Osteoblast (primary cell): Measurements from ENCODE around the gene EEIG2. TPM values are rescaled to one million over a fixed set of nuclear protein-coding genes. Genes with fewer than 3 reads are reported as not detected.

ENCODE experiments used
- DNase-seq: peaks from one replicate; pipeline ENCODE4 v3.0.0; 2011; ENCODE audit warnings: low spot score, mixed read lengths; ENCODE audit not compliant: insufficient read length; ENCODE audit errors: missing footprints
- H2AFZ ChIP-seq: 2 replicates; pipeline ENCODE4 v1.6.0; 2011; ENCODE audit warnings: mild to moderate bottlenecking, low read length
- H3K27ac ChIP-seq: 2 replicates; pipeline ENCODE4 v1.5.1; 2011; ENCODE audit warnings: mild to moderate bottlenecking, low read depth, low read length, moderate library complexity
- H3K27me3 ChIP-seq: 2 replicates; pipeline ENCODE4 v1.6.0; 2012; ENCODE audit warnings: mild to moderate bottlenecking, control low read depth, inconsistent platforms, low read length, moderate library complexity; ENCODE audit not compliant: insufficient read depth
- H3K36me3 ChIP-seq: 2 replicates; pipeline ENCODE4 v1.5.1; 2011; ENCODE audit warnings: mild to moderate bottlenecking, low read length, control low read depth, moderate library complexity; ENCODE audit not compliant: insufficient read depth
- H3K4me1 ChIP-seq: 2 replicates; pipeline ENCODE4 v1.5.1; 2011; ENCODE audit warnings: mild to moderate bottlenecking, low read length, control low read depth, moderate library complexity; ENCODE audit not compliant: insufficient read depth
- H3K4me2 ChIP-seq: 2 replicates; pipeline ENCODE4 v1.6.0; 2011; ENCODE audit warnings: mild to moderate bottlenecking, low read length; ENCODE audit not compliant: insufficient read depth
- H3K4me3 ChIP-seq: fragments of 200-600 bp; sonication (generic); 3 replicates; pipeline ENCODE4 v1.5.1; 2012; ENCODE audit warnings: mild to moderate bottlenecking, low read length, inconsistent platforms; ENCODE audit not compliant: insufficient read depth
- H3K79me2 ChIP-seq: 2 replicates; pipeline ENCODE4 v1.6.0; 2012; ENCODE audit warnings: mild to moderate bottlenecking, low read length, control low read depth, inconsistent platforms; ENCODE audit not compliant: insufficient read depth
- H3K9me3 ChIP-seq: 2 replicates; pipeline ENCODE4 v1.5.1; 2011; ENCODE audit warnings: low read depth, low read length, control low read depth
- H4K20me1 ChIP-seq: 2 replicates; pipeline ENCODE4 v1.6.0; 2012; ENCODE audit warnings: mild to moderate bottlenecking, low read length, control low read depth; ENCODE audit not compliant: insufficient read depth
- total RNA-seq: library from RNA; depleted of rRNA; stranded (reverse); fragments of >200 nt; gene quantifications from 2 replicates; pipeline ENCODE4 v1.2.3, GENCODE V29; 2012
- TF ChIP-seq, protein P1 (sequence below): IDR thresholded peaks from 2 replicates; pipeline ENCODE4 v1.5.1; 2011; ENCODE audit warnings: mild to moderate bottlenecking, low read depth, low read length, moderate library complexity; ENCODE audit errors: extremely low read depth

Gene EEIG2
- total RNA-seq, 1 donor = 11.2 TPM

GRCh38 chr1:108583757-108584427 is 24.0 kb downstream of the EEIG2 start:
- Histone ChIP-seq H3K27ac (peak overlapping the region; percentile 43), H3K4me1 (peaks cover 22% of the 10 kb centered on the region), H3K4me3 (no peak overlapping the region), H3K79me2 (peaks cover 35% of the 10 kb centered on the region), H3K9me3 (no peaks in the 10 kb centered on the region), H3K27me3 (no peaks in the 10 kb centered on the region), H2AFZ (peak overlapping the region; percentile 49), H3K36me3 (no peaks in the 10 kb centered on the region), H4K20me1 (no peaks in the 10 kb centered on the region), H3K4me2 (peak overlapping the region; percentile 37)
- DNase-seq = no peak
- TF ChIP-seq, protein P1, sequence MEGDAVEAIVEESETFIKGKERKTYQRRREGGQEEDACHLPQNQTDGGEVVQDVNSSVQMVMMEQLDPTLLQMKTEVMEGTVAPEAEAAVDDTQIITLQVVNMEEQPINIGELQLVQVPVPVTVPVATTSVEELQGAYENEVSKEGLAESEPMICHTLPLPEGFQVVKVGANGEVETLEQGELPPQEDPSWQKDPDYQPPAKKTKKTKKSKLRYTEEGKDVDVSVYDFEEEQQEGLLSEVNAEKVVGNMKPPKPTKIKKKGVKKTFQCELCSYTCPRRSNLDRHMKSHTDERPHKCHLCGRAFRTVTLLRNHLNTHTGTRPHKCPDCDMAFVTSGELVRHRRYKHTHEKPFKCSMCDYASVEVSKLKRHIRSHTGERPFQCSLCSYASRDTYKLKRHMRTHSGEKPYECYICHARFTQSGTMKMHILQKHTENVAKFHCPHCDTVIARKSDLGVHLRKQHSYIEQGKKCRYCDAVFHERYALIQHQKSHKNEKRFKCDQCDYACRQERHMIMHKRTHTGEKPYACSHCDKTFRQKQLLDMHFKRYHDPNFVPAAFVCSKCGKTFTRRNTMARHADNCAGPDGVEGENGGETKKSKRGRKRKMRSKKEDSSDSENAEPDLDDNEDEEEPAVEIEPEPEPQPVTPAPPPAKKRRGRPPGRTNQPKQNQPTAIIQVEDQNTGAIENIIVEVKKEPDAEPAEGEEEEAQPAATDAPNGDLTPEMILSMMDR = no peak

DNA sequence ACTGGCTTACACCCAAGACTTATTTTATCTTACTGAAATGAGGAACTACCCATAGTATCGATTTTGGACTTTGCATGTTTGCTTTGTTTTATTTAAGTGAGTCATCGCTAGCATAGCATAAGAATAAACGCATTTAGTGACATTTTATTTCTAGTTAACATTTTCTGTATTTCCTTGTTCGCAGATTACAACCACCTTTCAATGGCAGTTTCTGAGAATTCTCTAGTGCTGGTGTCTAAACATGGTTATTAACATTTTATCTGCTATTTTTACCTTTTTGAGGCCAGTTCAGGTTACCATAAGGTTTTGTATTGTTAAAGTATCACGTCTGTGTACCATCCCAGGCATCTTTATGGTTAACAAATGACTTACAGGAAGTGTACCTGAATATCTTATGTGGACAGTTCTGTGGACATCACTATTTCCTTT is 24.5 kb downstream of the EEIG2 start:
- Histone ChIP-seq H4K20me1 (no peaks in the 10 kb centered on the region), H3K4me2 (peak overlapping the region; percentile 37), H3K9me3 (no peaks in the 10 kb centered on the region), H3K4me3 (no peak overlapping the region), H3K27me3 (no peaks in the 10 kb centered on the region), H3K4me1 (peaks cover 22% of the 10 kb centered on the region), H2AFZ (peak overlapping the region; percentile 43), H3K36me3 (no peaks in the 10 kb centered on the region), H3K27ac (peak overlapping the region; percentile 16), H3K79me2 (peaks cover 40% of the 10 kb centered on the region)
- no peak for DNase-seq
- TF ChIP-seq, protein P1 = no peak

DNA sequence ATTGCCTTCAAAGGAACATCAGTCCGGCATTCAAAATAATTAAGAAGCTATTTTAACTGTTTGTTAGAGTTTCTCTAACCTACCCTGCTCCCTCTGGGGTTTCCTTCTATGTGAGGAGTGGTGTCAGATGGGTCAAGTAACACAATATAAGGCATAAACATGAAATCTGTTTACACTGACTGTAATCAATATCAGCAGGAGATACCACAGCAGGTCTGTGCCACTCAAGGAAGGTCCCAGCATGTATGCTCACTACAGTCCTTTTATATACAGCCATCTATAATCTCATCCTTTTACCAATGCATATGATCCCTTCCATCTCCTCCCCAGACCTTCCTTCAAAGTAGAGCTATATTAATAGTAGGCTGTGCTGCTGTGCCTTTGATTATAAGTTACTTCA is 25.4 kb downstream of the EEIG2 start:
- Histone ChIP-seq H4K20me1 (no peaks in the 10 kb centered on the region), H3K27ac (peak overlapping the region; percentile 16), H3K9me3 (no peaks in the 10 kb centered on the region), H3K36me3 (no peaks in the 10 kb centered on the region), H3K4me2 (peak overlapping the region; percentile 5), H3K4me1 (peaks cover 26% of the 10 kb centered on the region), H3K79me2 (peaks cover 44% of the 10 kb centered on the region), H3K4me3 (no peak overlapping the region), H2AFZ (no peak overlapping the region), H3K27me3 (no peaks in the 10 kb centered on the region)
- TF ChIP-seq, protein P1 = no peak
- DNase-seq = no peak

GRCh38 chr1:108590441-108590840 is 30.5 kb downstream of the EEIG2 start:
- Histone ChIP-seq H3K4me2 (peak overlapping the region; percentile 65), H3K79me2 (peaks cover 42% of the 10 kb centered on the region)

More at GRCh38 chr1:108590441-108590840, 30.5 kb downstream of the EEIG2 start:
- no peak for DNase-seq
- H2AFZ ChIP-seq = no peak overlapping the region
- no peaks in the 10 kb centered on the region for H3K27me3 ChIP-seq
- H3K9me3 ChIP-seq = no peaks in the 10 kb centered on the region
- H3K27ac ChIP-seq = peak overlapping the region; percentile 89
- H3K4me1 ChIP-seq = peaks cover 28% of the 10 kb centered on the region
- no peaks in the 10 kb centered on the region for H4K20me1 ChIP-seq
- H3K36me3 ChIP-seq = no peaks in the 10 kb centered on the region
- TF ChIP-seq, protein P1 = no peak
- no peak overlapping the region for H3K4me3 ChIP-seq
